Activated CD4-positive, alpha-beta T cell treated with anti-CD3 and anti-CD28 coated beads, Interleukin-2, amount 10 ng/mL, durations not matched to agents 24 days and 14 days (primary cell): ENCODE measurements around the gene LRRFIP2. TPM values are rescaled to one million over a fixed set of nuclear protein-coding genes. Genes with fewer than 3 reads are reported as not detected.

Experiments used
- DNase-seq: peaks from one replicate; pipeline ENCODE4 v3.0.0; 2022
- H3K27ac Mint-ChIP-seq: one replicate; pipeline ENCODE4 v1.8.0; 2022; ENCODE audit warnings: mild to moderate bottlenecking, mixed read lengths
- H3K27me3 Mint-ChIP-seq: one replicate; pipeline ENCODE4 v1.8.0; 2022; ENCODE audit warnings: mixed read lengths
- H3K36me3 Mint-ChIP-seq: one replicate; pipeline ENCODE4 v1.8.0; 2022; ENCODE audit warnings: low read depth, mild to moderate bottlenecking, mixed read lengths
- H3K4me1 Mint-ChIP-seq: one replicate; pipeline ENCODE4 v1.8.0; 2021; ENCODE audit warnings: mixed read lengths
- H3K4me3 Mint-ChIP-seq: one replicate; pipeline ENCODE4 v1.8.0; 2022; ENCODE audit warnings: mild to moderate bottlenecking, moderate library complexity, mixed read lengths
- H3K9me3 Mint-ChIP-seq: one replicate; pipeline ENCODE4 v1.8.0; 2021; ENCODE audit warnings: mixed read lengths
- intact Hi-C: fragments of 100-400 bp; cut with micrococcal nuclease; formaldehyde crosslinking; loops from one replicate; pipeline ENCODE4 v1.15.1; 2023
- total RNA-seq: library from RNA; stranded (reverse); gene quantifications from 2 replicates; pipeline ENCODE4 v1.2.3, GENCODE V29; 2022

Gene LRRFIP2
- total RNA-seq, 1 donor from 2014 or later: 23.3 TPM

GRCh38 chr3:37173806-37174205 lies 576 bp downstream of the LRRFIP2 start:
- H3K27me3 Mint-ChIP-seq: no peaks in the 10 kb centered on the region
- intact Hi-C loops: loop anchor here (1.0 kb wide), 3 partner anchors 11 to 44 kb away; no protein-coding TSS in a partner anchor
- DNase-seq: no peak
- peaks cover 17% of the 10 kb centered on the region for H3K36me3 Mint-ChIP-seq
- H3K4me3 Mint-ChIP-seq: no peak overlapping the region
- H3K4me1 Mint-ChIP-seq: peaks cover 40% of the 10 kb centered on the region
- no peak overlapping the region for H3K27ac Mint-ChIP-seq
- no peaks in the 10 kb centered on the region for H3K9me3 Mint-ChIP-seq

- Mint-ChIP-seq H3K4me3 (no peak overlapping the region), H3K36me3 (peaks cover 19% of the 10 kb centered on the region)
Measured at GRCh38 chr3:37171144-37171543, 3.2 kb downstream of the LRRFIP2 start.

GRCh38 chr3:37170513-37170912 lies 3.9 kb downstream of the LRRFIP2 start:
- no peak for DNase-seq
- no peaks in the 10 kb centered on the region for H3K27me3 Mint-ChIP-seq
- peaks cover 21% of the 10 kb centered on the region for H3K36me3 Mint-ChIP-seq
- no peaks in the 10 kb centered on the region for H3K9me3 Mint-ChIP-seq
- H3K4me3 Mint-ChIP-seq: no peak overlapping the region
- peaks cover 22% of the 10 kb centered on the region for H3K4me1 Mint-ChIP-seq
- no peak overlapping the region for H3K27ac Mint-ChIP-seq
- intact Hi-C loops: no loop called here

More at GRCh38 chr3:37171144-37171543, 3.2 kb downstream of the LRRFIP2 start:
- Mint-ChIP-seq H3K27ac (no peak overlapping the region), H3K27me3 (no peaks in the 10 kb centered on the region), H3K9me3 (no peaks in the 10 kb centered on the region), H3K4me1 (peaks cover 22% of the 10 kb centered on the region)
- DNase-seq: no peak
- intact Hi-C loops: no loop called here

- Mint-ChIP-seq H3K4me3 (no peak overlapping the region), H3K4me1 (peaks cover 18% of the 10 kb centered on the region), H3K9me3 (no peaks in the 10 kb centered on the region), H3K27me3 (no peaks in the 10 kb centered on the region), H3K36me3 (peaks cover 21% of the 10 kb centered on the region), H3K27ac (no peak overlapping the region)
- no peak for DNase-seq
- intact Hi-C loops: no loop called here
Measured at GRCh38 chr3:37170060-37170459, 4.3 kb downstream of the LRRFIP2 start.

GRCh38 chr3:37168896-37169295 lies 5.5 kb downstream of the LRRFIP2 start:
- no peaks in the 10 kb centered on the region for H3K9me3 Mint-ChIP-seq
- H3K36me3 Mint-ChIP-seq: peaks cover 19% of the 10 kb centered on the region
- DNase-seq: no peak
- no peaks in the 10 kb centered on the region for H3K27me3 Mint-ChIP-seq
- H3K27ac Mint-ChIP-seq: no peak overlapping the region
- H3K4me1 Mint-ChIP-seq: peaks cover 14% of the 10 kb centered on the region
- H3K4me3 Mint-ChIP-seq: no peak overlapping the region
- intact Hi-C loops: no loop called here

GRCh38 chr3:37163262-37164015 lies 10.9 kb downstream of the LRRFIP2 start:
- Mint-ChIP-seq H3K36me3 (peaks cover 32% of the 10 kb centered on the region), H3K4me3 (peak overlapping the region; percentile 58)
- intact Hi-C loops: loop anchor here (1.0 kb wide), 1 partner anchor 11 kb away; the partner anchor contains the start of gene LRRFIP2

GRCh38 chr3:37162501-37163245 lies 11.7 kb downstream of the LRRFIP2 start:
- Mint-ChIP-seq H3K4me1 (peaks cover 24% of the 10 kb centered on the region), H3K27ac (peak overlapping the region; percentile 90), H3K36me3 (peaks cover 35% of the 10 kb centered on the region), H3K27me3 (no peaks in the 10 kb centered on the region), H3K4me3 (peak overlapping the region; percentile 58), H3K9me3 (peaks cover 4% of the 10 kb centered on the region)
- intact Hi-C loops: loop anchor here (1.0 kb wide), 1 partner anchor 12 kb away; the partner anchor contains the start of gene LRRFIP2
- DNase-seq: no peak

More at GRCh38 chr3:37163262-37164015, 10.9 kb downstream of the LRRFIP2 start:
- peaks cover 4% of the 10 kb centered on the region for H3K9me3 Mint-ChIP-seq
- no peaks in the 10 kb centered on the region for H3K27me3 Mint-ChIP-seq
- H3K27ac Mint-ChIP-seq: peak overlapping the region; percentile 90
- DNase-seq: peak; percentile 67
- peaks cover 23% of the 10 kb centered on the region for H3K4me1 Mint-ChIP-seq

- Mint-ChIP-seq H3K4me3 (no peak overlapping the region), H3K27ac (no peak overlapping the region), H3K9me3 (peaks cover 4% of the 10 kb centered on the region), H3K36me3 (peaks cover 35% of the 10 kb centered on the region), H3K4me1 (peaks cover 24% of the 10 kb centered on the region), H3K27me3 (no peaks in the 10 kb centered on the region)
- no peak for DNase-seq
- intact Hi-C loops: no loop called here
Measured at GRCh38 chr3:37161351-37161750, 13.0 kb downstream of the LRRFIP2 start.

GRCh38 chr3:37155782-37156181 lies 18.6 kb downstream of the LRRFIP2 start:
- Mint-ChIP-seq H3K27ac (no peak overlapping the region), H3K4me3 (no peak overlapping the region), H3K27me3 (no peaks in the 10 kb centered on the region), H3K9me3 (no peaks in the 10 kb centered on the region), H3K36me3 (peaks cover 34% of the 10 kb centered on the region), H3K4me1 (peaks cover 15% of the 10 kb centered on the region)
- intact Hi-C loops: no loop called here
- DNase-seq: no peak

- Mint-ChIP-seq H3K4me3 (no peak overlapping the region), H3K27ac (no peak overlapping the region), H3K9me3 (no peaks in the 10 kb centered on the region)
Measured at GRCh38 chr3:37154668-37155314, 19.6 kb downstream of the LRRFIP2 start.

GRCh38 chr3:37150621-37151020 lies 23.8 kb downstream of the LRRFIP2 start:
- no peaks in the 10 kb centered on the region for H3K27me3 Mint-ChIP-seq
- DNase-seq: no peak
- H3K4me1 Mint-ChIP-seq: peaks cover 14% of the 10 kb centered on the region
- intact Hi-C loops: no loop called here
- no peak overlapping the region for H3K27ac Mint-ChIP-seq
- H3K9me3 Mint-ChIP-seq: no peaks in the 10 kb centered on the region
- H3K36me3 Mint-ChIP-seq: peaks cover 32% of the 10 kb centered on the region
- H3K4me3 Mint-ChIP-seq: no peak overlapping the region

More at GRCh38 chr3:37154668-37155314, 19.6 kb downstream of the LRRFIP2 start:
- Mint-ChIP-seq H3K4me1 (peaks cover 15% of the 10 kb centered on the region), H3K27me3 (no peaks in the 10 kb centered on the region), H3K36me3 (peaks cover 28% of the 10 kb centered on the region)
- no peak for DNase-seq
- intact Hi-C loops: no loop called here

GRCh38 chr3:37149257-37149656 lies 25.1 kb downstream of the LRRFIP2 start:
- Mint-ChIP-seq H3K4me1 (peaks cover 4% of the 10 kb centered on the region), H3K9me3 (no peaks in the 10 kb centered on the region), H3K27ac (no peak overlapping the region), H3K4me3 (no peak overlapping the region), H3K36me3 (peaks cover 30% of the 10 kb centered on the region), H3K27me3 (no peaks in the 10 kb centered on the region)
- DNase-seq: no peak
- intact Hi-C loops: no loop called here

- DNase-seq: no peak
- H3K27me3 Mint-ChIP-seq: no peaks in the 10 kb centered on the region
- peaks cover 23% of the 10 kb centered on the region for H3K36me3 Mint-ChIP-seq
- intact Hi-C loops: no loop called here
- H3K27ac Mint-ChIP-seq: no peak overlapping the region
- H3K4me3 Mint-ChIP-seq: no peak overlapping the region
- no peaks in the 10 kb centered on the region for H3K9me3 Mint-ChIP-seq
- H3K4me1 Mint-ChIP-seq: peaks cover 2% of the 10 kb centered on the region
Measured at GRCh38 chr3:37148208-37148607, 26.2 kb downstream of the LRRFIP2 start.

GRCh38 chr3:37147666-37148065 lies 26.7 kb downstream of the LRRFIP2 start:
- H3K4me3 Mint-ChIP-seq: no peak overlapping the region
- DNase-seq: no peak
- H3K36me3 Mint-ChIP-seq: peaks cover 29% of the 10 kb centered on the region
- no peak overlapping the region for H3K27ac Mint-ChIP-seq
- no peaks in the 10 kb centered on the region for H3K27me3 Mint-ChIP-seq
- peaks cover 2% of the 10 kb centered on the region for H3K4me1 Mint-ChIP-seq
- H3K9me3 Mint-ChIP-seq: no peaks in the 10 kb centered on the region
- intact Hi-C loops: no loop called here
